Esophagus squamous epithelium (tissue), 4 donors: ENCODE data around the gene DAP.

ENCODE experiments used
- POLR2A ChIP-seq, 4 donors: fragments of 450-650 bp; IDR thresholded peaks; one replicate each; pipeline ENCODE4 v1.6.1; 2017; ENCODE audit warnings: antibody characterized with exemption in 4 of 4, mild to moderate bottlenecking in 4 of 4, moderate library complexity in 3 of 4
- TF ChIP-seq, protein P1 (sequence below), 6 experiments: fragments of 450-650 bp in 4 of 6; fragments of 200-600 bp in 2 of 6; sonication (generic) in 2 of 6; IDR thresholded peaks; one replicate each; pipeline ENCODE4 v1.5.1; 2016 to 2019; ENCODE audit warnings: antibody characterized with exemption in 6 of 6, mild to moderate bottlenecking in 4 of 6, moderate library complexity in 4 of 6

DNA sequence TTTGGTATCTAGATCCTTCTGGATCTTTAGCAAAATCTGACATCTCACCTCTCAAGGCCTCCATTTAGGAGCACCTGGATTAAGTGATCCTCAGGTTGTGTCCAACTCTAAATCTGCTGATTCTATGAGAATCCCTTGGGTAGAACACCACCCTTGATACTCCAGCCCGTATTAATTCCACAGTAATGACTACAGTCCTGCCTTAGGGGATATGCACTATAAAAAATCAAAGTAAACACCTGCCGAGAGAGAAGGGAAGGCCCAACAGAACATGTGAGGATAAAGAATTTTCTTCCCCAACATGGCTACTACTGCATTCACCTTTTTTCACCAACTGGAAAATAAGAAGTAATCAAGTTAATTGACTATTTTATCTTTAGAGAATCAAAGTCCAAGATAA, 27.6 kb downstream of the DAP start:
- TF ChIP-seq, protein P1, sequence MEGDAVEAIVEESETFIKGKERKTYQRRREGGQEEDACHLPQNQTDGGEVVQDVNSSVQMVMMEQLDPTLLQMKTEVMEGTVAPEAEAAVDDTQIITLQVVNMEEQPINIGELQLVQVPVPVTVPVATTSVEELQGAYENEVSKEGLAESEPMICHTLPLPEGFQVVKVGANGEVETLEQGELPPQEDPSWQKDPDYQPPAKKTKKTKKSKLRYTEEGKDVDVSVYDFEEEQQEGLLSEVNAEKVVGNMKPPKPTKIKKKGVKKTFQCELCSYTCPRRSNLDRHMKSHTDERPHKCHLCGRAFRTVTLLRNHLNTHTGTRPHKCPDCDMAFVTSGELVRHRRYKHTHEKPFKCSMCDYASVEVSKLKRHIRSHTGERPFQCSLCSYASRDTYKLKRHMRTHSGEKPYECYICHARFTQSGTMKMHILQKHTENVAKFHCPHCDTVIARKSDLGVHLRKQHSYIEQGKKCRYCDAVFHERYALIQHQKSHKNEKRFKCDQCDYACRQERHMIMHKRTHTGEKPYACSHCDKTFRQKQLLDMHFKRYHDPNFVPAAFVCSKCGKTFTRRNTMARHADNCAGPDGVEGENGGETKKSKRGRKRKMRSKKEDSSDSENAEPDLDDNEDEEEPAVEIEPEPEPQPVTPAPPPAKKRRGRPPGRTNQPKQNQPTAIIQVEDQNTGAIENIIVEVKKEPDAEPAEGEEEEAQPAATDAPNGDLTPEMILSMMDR (IDR thresholded peaks at IDR 0.05) = no peak
- TF ChIP-seq POLR2A (IDR thresholded peaks at IDR 0.05) = no peak
